ENCODE results near the gene OR52K2. TPM values are rescaled to one million over a fixed set of nuclear protein-coding genes. Genes with fewer than 3 reads are reported as not detected.

OR52K2 gene
- total and polyA plus RNA-seq, 2 of the 13 experiments (the other 11 are each of a cell fraction or from before 2014, with no cell fraction given), result not detected

GRCh38 chr11:4481240-4481582 lies 32.1 kb downstream of the OR52K2 start:
- ChIA-PET POLR2A (no interaction called here), CTCF (ENCODE audit: low intra/inter-chr PET ratio, low total read pairs) (no interaction called here)
- no peaks in the 10 kb centered on the region for H3K79me2 ChIP-seq (ENCODE audit: insufficient read depth, low read length)
- no TSS peak for BruUV-seq (replicated peaks)
- no peak overlapping the region for H3K9ac ChIP-seq (ENCODE audit: insufficient read depth, low read depth, low read length)
- no peak overlapping the region for H3K27ac ChIP-seq (ENCODE audit: extremely low read length, insufficient read depth, low read length)
- no peaks in the 10 kb centered on the region for H4K20me1 ChIP-seq (ENCODE audit: insufficient read depth, low read length)
- H2AFZ ChIP-seq (ENCODE audit: low read length), result no peak overlapping the region
- intact Hi-C loops (cut with micrococcal nuclease; ENCODE audit: unreplicated experiment), result no loop called here
- TF ChIP-seq TBX3 (IDR thresholded peaks at IDR 0.05; ENCODE audit: borderline replicate concordance) (no peak), ZNF275 (CRISPR knock-in tag; IDR thresholded peaks at IDR 0.05; ENCODE audit: borderline replicate concordance) (no peak), MLXIP (CRISPR knock-in tag; IDR thresholded peaks at IDR 0.05; ENCODE audit: borderline replicate concordance) (no peak), ZNF530 (CRISPR knock-in tag; IDR thresholded peaks at IDR 0.05; ENCODE audit: low read depth) (no peak), ZNF460 (CRISPR knock-in tag; IDR thresholded peaks at IDR 0.05; ENCODE audit: borderline replicate concordance) (no peak), ZGPAT (CRISPR knock-in tag; IDR thresholded peaks at IDR 0.05) (no peak)
- no peak overlapping the region for H3K4me2 ChIP-seq (ENCODE audit: low read depth, low read length)
- no peaks in the 10 kb centered on the region for H3K9me3 ChIP-seq (ENCODE audit: low read length)
- FAIRE-seq (no peak), ATAC-seq (no peak), DNase-seq (ENCODE audit: low spot score) (no peak)
- 0 out of 5 replicates have a peak, but pooled peaks cover 0 to 4% of the 10 kb centered on the region in 2 experiments for H3K27me3 ChIP-seq (ENCODE audit: control insufficient read depth in 1 of 2, insufficient read depth in 2 of 2, low read length in 2 of 2)
- no peaks in the 10 kb centered on the region for H3K36me3 ChIP-seq (replicated peaks in 1 of 2; ENCODE audit: control insufficient read depth in 1 of 2, insufficient read depth in 2 of 2, low read length in 2 of 2)
- no peaks in the 10 kb centered on the region for H3K4me1 ChIP-seq (ENCODE audit: insufficient read depth, low read length)
- in situ Hi-C loops (cut with HindIII; ENCODE audit: extremely low pct_ligation_motif_present, low pct_unique_long_range_greater_than_20kb), result no loop called here
- H3K4me3 ChIP-seq (replicated peaks in 1 of 3; ENCODE audit: insufficient read depth in 1 of 3, low read depth in 2 of 3, low read length in 3 of 3), result no peak overlapping the region

Measured in HepG2 (cell line).